A549 (cell line): ENCODE measurements around the gene PNPLA8.
A peak's percentile ranks its signal among the peaks of the same experiment; 100 is the strongest.

ENCODE experiments used
- EHMT2 ChIP-seq: fragments of 200-600 bp; sonication (generic); IDR thresholded peaks from 2 replicates; pipeline ENCODE4 v1.6.1; 2016; ENCODE audit warnings: antibody characterized with exemption, low read depth, mild to moderate bottlenecking, moderate library complexity
- POLR2A ChIP-seq: IDR thresholded peaks from 2 replicates; pipeline ENCODE4 v1.6.1; 2012; ENCODE audit warnings: mild to moderate bottlenecking, low read length
- SMC3 ChIP-seq: fragments of >200 bp; sonication (Bioruptor Twin); formaldehyde crosslinking; IDR thresholded peaks from 3 replicates; pipeline ENCODE4 v1.6.1; 2018; ENCODE audit warnings: inconsistent platforms
- TF ChIP-seq, protein P1 (sequence below): fragments of >200 bp; sonication (Bioruptor Twin); formaldehyde crosslinking; IDR thresholded peaks from 3 replicates; pipeline ENCODE4 v1.5.1; 2016
- TF ChIP-seq, protein P2 (sequence below): IDR thresholded peaks from 2 replicates; pipeline ENCODE4 v1.6.1; 2012

- TF ChIP-seq, protein P1, sequence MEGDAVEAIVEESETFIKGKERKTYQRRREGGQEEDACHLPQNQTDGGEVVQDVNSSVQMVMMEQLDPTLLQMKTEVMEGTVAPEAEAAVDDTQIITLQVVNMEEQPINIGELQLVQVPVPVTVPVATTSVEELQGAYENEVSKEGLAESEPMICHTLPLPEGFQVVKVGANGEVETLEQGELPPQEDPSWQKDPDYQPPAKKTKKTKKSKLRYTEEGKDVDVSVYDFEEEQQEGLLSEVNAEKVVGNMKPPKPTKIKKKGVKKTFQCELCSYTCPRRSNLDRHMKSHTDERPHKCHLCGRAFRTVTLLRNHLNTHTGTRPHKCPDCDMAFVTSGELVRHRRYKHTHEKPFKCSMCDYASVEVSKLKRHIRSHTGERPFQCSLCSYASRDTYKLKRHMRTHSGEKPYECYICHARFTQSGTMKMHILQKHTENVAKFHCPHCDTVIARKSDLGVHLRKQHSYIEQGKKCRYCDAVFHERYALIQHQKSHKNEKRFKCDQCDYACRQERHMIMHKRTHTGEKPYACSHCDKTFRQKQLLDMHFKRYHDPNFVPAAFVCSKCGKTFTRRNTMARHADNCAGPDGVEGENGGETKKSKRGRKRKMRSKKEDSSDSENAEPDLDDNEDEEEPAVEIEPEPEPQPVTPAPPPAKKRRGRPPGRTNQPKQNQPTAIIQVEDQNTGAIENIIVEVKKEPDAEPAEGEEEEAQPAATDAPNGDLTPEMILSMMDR: peak; percentile 56
- TF ChIP-seq POLR2A: no peak
- TF ChIP-seq, protein P2, sequence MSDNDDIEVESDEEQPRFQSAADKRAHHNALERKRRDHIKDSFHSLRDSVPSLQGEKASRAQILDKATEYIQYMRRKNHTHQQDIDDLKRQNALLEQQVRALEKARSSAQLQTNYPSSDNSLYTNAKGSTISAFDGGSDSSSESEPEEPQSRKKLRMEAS: no peak
- TF ChIP-seq SMC3: peak; percentile 57
- TF ChIP-seq EHMT2: no peak
These were observed 73.2 kb downstream of the PNPLA8 start for GRCh38 chr7:108452707-108453106.
